ENCODE results near the gene UBE2C. TPM values are rescaled to one million over a fixed set of nuclear protein-coding genes. Genes with fewer than 3 reads are reported as not detected.

Gene UBE2C
- total RNA-seq, 2 experiments from 2014 or later = 192 to 196 TPM

- ChIA-PET CTCF (interaction anchor here (1.1 to 1.9 kb wide), 2 partner anchors 28 to 52 kb away, joined by 3 to 5 read pairs; no protein-coding TSS in a partner anchor), POLR2A (no interaction called here)
- peaks cover 8% of the 10 kb centered on the region for H3K36me3 Mint-ChIP-seq
- peaks cover 10% of the 10 kb centered on the region for H3K4me1 Mint-ChIP-seq (ENCODE audit: low read depth)
- H3K4me3 Mint-ChIP-seq = no peak overlapping the region
- no peaks in the 10 kb centered on the region for H3K9me3 Mint-ChIP-seq
- H3K27me3 Mint-ChIP-seq = no peaks in the 10 kb centered on the region
- DNase-seq = no peak
- intact Hi-C loops (cut with micrococcal nuclease) = no loop called here
- no peak overlapping the region for H3K27ac Mint-ChIP-seq
Measured at GRCh38 chr20:45851501-45851900, 39.1 kb downstream of the UBE2C start.

- Mint-ChIP-seq H3K9me3 (no peaks in the 10 kb centered on the region), H3K4me3 (no peak overlapping the region), H3K36me3 (peaks cover 8% of the 10 kb centered on the region), H3K27me3 (no peaks in the 10 kb centered on the region), H3K4me1 (ENCODE audit: low read depth) (peaks cover 13% of the 10 kb centered on the region), H3K27ac (no peak overlapping the region)
- POLR2A ChIA-PET = no interaction called here
- no peak for DNase-seq
- intact Hi-C loops (cut with micrococcal nuclease) = no loop called here
- CTCF ChIA-PET = interaction anchor here (0.6 to 1.9 kb wide), 2 partner anchors 29 to 40 kb away, joined by 4 to 5 read pairs; partner anchors contain the start of gene UBE2C
Measured at GRCh38 chr20:45852326-45852725, 39.9 kb downstream of the UBE2C start.

- Mint-ChIP-seq H3K36me3 (peaks cover 5% of the 10 kb centered on the region), H3K9me3 (no peaks in the 10 kb centered on the region), H3K4me1 (ENCODE audit: low read depth) (peaks cover 19% of the 10 kb centered on the region), H3K27me3 (no peaks in the 10 kb centered on the region), H3K4me3 (no peak overlapping the region), H3K27ac (no peak overlapping the region)
- intact Hi-C loops (cut with micrococcal nuclease) = no loop called here
- POLR2A ChIA-PET = no interaction called here
- CTCF ChIA-PET = interaction anchor here (0.6 to 0.9 kb wide), 2 partner anchors 116 to 1850 kb away, joined by 3 to 4 read pairs; no protein-coding TSS in a partner anchor
- DNase-seq = no peak
Measured at GRCh38 chr20:45853484-45853883, 41.0 kb downstream of the UBE2C start.

GRCh38 chr20:45857114-45857881, 44.9 kb downstream of the UBE2C start, which contains the start of the genes ACOT8 and ZSWIM3:
Gene ACOT8 (minus strand): TSS chr20:45857392. CDS start chr20:45857315, 77 bp downstream.
Gene ZSWIM3 (plus strand): TSS chr20:45857614. CDS start chr20:45857826, 212 bp downstream.
- peak within 1 kb of the TSS; percentile 97 for H3K27ac Mint-ChIP-seq
- DNase-seq = peak; percentile 96
- peaks cover 35% of the 10 kb centered on the region for H3K4me1 Mint-ChIP-seq (ENCODE audit: low read depth)
- ChIA-PET POLR2A (interaction anchor here (1.1 to 3.0 kb wide), 4 partner anchors 21 to 77 kb away, joined by 3 to 13 read pairs (median 10); partner anchors contain the start of genes CTSA, NEURL2, PCIF1 and ZSWIM1), CTCF (interaction anchor here (0.9 to 1.4 kb wide), 2 partner anchors 16 to 113 kb away, joined by 3 read pairs; no protein-coding TSS in a partner anchor)
- H3K36me3 Mint-ChIP-seq = no peaks in the 10 kb centered on the region
- H3K4me3 Mint-ChIP-seq = peak within 1 kb of the TSS; percentile 97
- no peaks in the 10 kb centered on the region for H3K9me3 Mint-ChIP-seq
- intact Hi-C loops (cut with micrococcal nuclease) = loop anchor here (1.0 kb wide), 6 partner anchors 24 to 114 kb away; partner anchors contain the start of genes UBE2C and ZSWIM1
- H3K27me3 Mint-ChIP-seq = no peaks in the 10 kb centered on the region

GRCh38 chr20:45857882-45858216, 45.4 kb downstream of the UBE2C start:
- POLR2A ChIA-PET = interaction anchor here (3.0 kb wide), 1 partner anchor 33 kb away, joined by 13 read pairs; the partner anchor contains the start of genes CTSA and NEURL2
- Mint-ChIP-seq H3K36me3 (no peaks in the 10 kb centered on the region), H3K4me3 (peak overlapping the region; percentile 97), H3K4me1 (ENCODE audit: low read depth) (peaks cover 35% of the 10 kb centered on the region), H3K27me3 (no peaks in the 10 kb centered on the region), H3K27ac (peak overlapping the region; percentile 97), H3K9me3 (no peaks in the 10 kb centered on the region)
- intact Hi-C loops (cut with micrococcal nuclease) = loop anchor here (1.0 kb wide), 6 partner anchors 23 to 113 kb away; partner anchors contain the start of genes UBE2C and ZSWIM1
- CTCF ChIA-PET = interaction anchor here (1.2 to 1.4 kb wide), 3 partner anchors 59 to 113 kb away, joined by 3 read pairs; no protein-coding TSS in a partner anchor
- DNase-seq = peak; percentile 72

- Mint-ChIP-seq H3K27ac (no peak overlapping the region), H3K27me3 (no peaks in the 10 kb centered on the region), H3K4me1 (ENCODE audit: low read depth) (peaks cover 32% of the 10 kb centered on the region), H3K36me3 (no peaks in the 10 kb centered on the region), H3K4me3 (no peak overlapping the region), H3K9me3 (no peaks in the 10 kb centered on the region)
- intact Hi-C loops (cut with micrococcal nuclease) = no loop called here
- ChIA-PET POLR2A (no interaction called here), CTCF (no interaction called here)
- DNase-seq = no peak
Measured at GRCh38 chr20:45859916-45860315, 47.5 kb downstream of the UBE2C start.

GRCh38 chr20:45860560-45861220, 48.2 kb downstream of the UBE2C start:
- H3K27me3 Mint-ChIP-seq = no peaks in the 10 kb centered on the region
- H3K4me3 Mint-ChIP-seq = no peak overlapping the region
- H3K27ac Mint-ChIP-seq = no peak overlapping the region
- H3K36me3 Mint-ChIP-seq = no peaks in the 10 kb centered on the region
- intact Hi-C loops (cut with micrococcal nuclease) = no loop called here
- no peak for DNase-seq
- ChIA-PET POLR2A (no interaction called here), CTCF (no interaction called here)
- peaks cover 31% of the 10 kb centered on the region for H3K4me1 Mint-ChIP-seq (ENCODE audit: low read depth)
- H3K9me3 Mint-ChIP-seq = no peaks in the 10 kb centered on the region

- POLR2A ChIA-PET = no interaction called here
- peaks cover 25% of the 10 kb centered on the region for H3K4me1 Mint-ChIP-seq (ENCODE audit: low read depth)
- H3K9me3 Mint-ChIP-seq = no peaks in the 10 kb centered on the region
- no peak for DNase-seq
- intact Hi-C loops (cut with micrococcal nuclease) = no loop called here
- H3K36me3 Mint-ChIP-seq = no peaks in the 10 kb centered on the region
- CTCF ChIA-PET = interaction anchor here (0.6 kb wide), 1 partner anchor 82 kb away, joined by 3 read pairs; no protein-coding TSS in a partner anchor
- H3K4me3 Mint-ChIP-seq = no peak overlapping the region
- H3K27me3 Mint-ChIP-seq = no peaks in the 10 kb centered on the region
- H3K27ac Mint-ChIP-seq = no peak overlapping the region
Measured at GRCh38 chr20:45861221-45862075, 49.0 kb downstream of the UBE2C start.

GRCh38 chr20:45863543-45864470, 51.4 kb downstream of the UBE2C start:
- H3K4me1 Mint-ChIP-seq (ENCODE audit: low read depth) = peaks cover 13% of the 10 kb centered on the region
- H3K9me3 Mint-ChIP-seq = no peaks in the 10 kb centered on the region
- no peaks in the 10 kb centered on the region for H3K36me3 Mint-ChIP-seq
- POLR2A ChIA-PET = no interaction called here
- no peak for DNase-seq
- no peak overlapping the region for H3K27ac Mint-ChIP-seq
- CTCF ChIA-PET = interaction anchor here (0.7 to 1.1 kb wide), 2 partner anchors 27 to 93 kb away, joined by 3 read pairs; partner anchors contain the start of genes CTSA and NEURL2
- H3K27me3 Mint-ChIP-seq = no peaks in the 10 kb centered on the region
- intact Hi-C loops (cut with micrococcal nuclease) = no loop called here
- H3K4me3 Mint-ChIP-seq = no peak overlapping the region

- Mint-ChIP-seq H3K4me1 (ENCODE audit: low read depth) (no peaks in the 10 kb centered on the region), H3K27ac (no peak overlapping the region), H3K4me3 (no peak overlapping the region), H3K36me3 (no peaks in the 10 kb centered on the region), H3K27me3 (no peaks in the 10 kb centered on the region), H3K9me3 (no peaks in the 10 kb centered on the region)
- ChIA-PET CTCF (no interaction called here), POLR2A (no interaction called here)
- no peak for DNase-seq
- intact Hi-C loops (cut with micrococcal nuclease) = no loop called here
Measured at GRCh38 chr20:45866454-45866853, 54.0 kb downstream of the UBE2C start.

All from activated CD4-positive, alpha-beta memory T cell treated with anti-CD3 and anti-CD28 coated beads for 36 hours (primary cell).